IMR-90 (cell line): Measurements from ENCODE around the gene CFAP73.

Source experiments
- BHLHE40 ChIP-seq: fragments of 150-350 bp; IDR thresholded peaks from 2 replicates; pipeline ENCODE4 v1.6.1; 2016; ENCODE audit warnings: mild to moderate bottlenecking, low read depth, low read length
- CHD1 ChIP-seq: IDR thresholded peaks from 2 replicates; pipeline ENCODE4 v1.6.1; 2012; ENCODE audit warnings: low read depth, low read length, improper control_type of control experiment
- FOS ChIP-seq: fragments of 150-350 bp; IDR thresholded peaks from 2 replicates; pipeline ENCODE4 v1.6.1; 2016; ENCODE audit warnings: low read depth, low read length
- MAZ ChIP-seq: IDR thresholded peaks from 2 replicates; pipeline ENCODE4 v1.6.1; 2012; ENCODE audit warnings: low read depth, mild to moderate bottlenecking, low read length, improper control_type of control experiment, moderate library complexity, borderline replicate concordance
- MXI1 ChIP-seq: IDR thresholded peaks from 2 replicates; pipeline ENCODE4 v1.6.1; 2012; ENCODE audit warnings: low read depth, mild to moderate bottlenecking, low read length, moderate library complexity, borderline replicate concordance
- POLR2A ChIP-seq: IDR thresholded peaks from 2 replicates; pipeline ENCODE4 v1.6.1; 2012; ENCODE audit warnings: mild to moderate bottlenecking, low read depth, low read length
- RAD21 ChIP-seq: IDR thresholded peaks from 2 replicates; pipeline ENCODE4 v1.6.1; 2012; ENCODE audit warnings: low read length, improper control_type of control experiment
- RFX5 ChIP-seq: IDR thresholded peaks from 2 replicates; pipeline ENCODE4 v1.8.0; 2012; ENCODE audit warnings: low read depth, mild to moderate bottlenecking, low read length, moderate library complexity
- SMC3 ChIP-seq: fragments of 150-350 bp; IDR thresholded peaks from 2 replicates; pipeline ENCODE4 v1.6.1; 2016; ENCODE audit warnings: low read depth, mild to moderate bottlenecking, antibody characterized with exemption, low read length, moderate library complexity
- USF2 ChIP-seq: fragments of 150-350 bp; IDR thresholded peaks from 2 replicates; pipeline ENCODE4 v1.6.1; 2017; ENCODE audit warnings: mild to moderate bottlenecking, antibody characterized with exemption, low read length, low read depth
- TF ChIP-seq, protein P1 (sequence below): conservative IDR thresholded peaks from 2 replicates; pipeline ENCODE4 v1.5.1; 2012; ENCODE audit warnings: mild to moderate bottlenecking, low read depth, low read length, improper control_type of control experiment
- TF ChIP-seq, protein P2 (sequence below): fragments of 150-350 bp; IDR thresholded peaks from 2 replicates; pipeline ENCODE4 v1.6.1; 2016; ENCODE audit warnings: low read depth, mild to moderate bottlenecking, low read length, moderate library complexity, borderline replicate concordance

- TF ChIP-seq, protein P1, sequence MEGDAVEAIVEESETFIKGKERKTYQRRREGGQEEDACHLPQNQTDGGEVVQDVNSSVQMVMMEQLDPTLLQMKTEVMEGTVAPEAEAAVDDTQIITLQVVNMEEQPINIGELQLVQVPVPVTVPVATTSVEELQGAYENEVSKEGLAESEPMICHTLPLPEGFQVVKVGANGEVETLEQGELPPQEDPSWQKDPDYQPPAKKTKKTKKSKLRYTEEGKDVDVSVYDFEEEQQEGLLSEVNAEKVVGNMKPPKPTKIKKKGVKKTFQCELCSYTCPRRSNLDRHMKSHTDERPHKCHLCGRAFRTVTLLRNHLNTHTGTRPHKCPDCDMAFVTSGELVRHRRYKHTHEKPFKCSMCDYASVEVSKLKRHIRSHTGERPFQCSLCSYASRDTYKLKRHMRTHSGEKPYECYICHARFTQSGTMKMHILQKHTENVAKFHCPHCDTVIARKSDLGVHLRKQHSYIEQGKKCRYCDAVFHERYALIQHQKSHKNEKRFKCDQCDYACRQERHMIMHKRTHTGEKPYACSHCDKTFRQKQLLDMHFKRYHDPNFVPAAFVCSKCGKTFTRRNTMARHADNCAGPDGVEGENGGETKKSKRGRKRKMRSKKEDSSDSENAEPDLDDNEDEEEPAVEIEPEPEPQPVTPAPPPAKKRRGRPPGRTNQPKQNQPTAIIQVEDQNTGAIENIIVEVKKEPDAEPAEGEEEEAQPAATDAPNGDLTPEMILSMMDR = no peak
- TF ChIP-seq RAD21 = no peak
- no peak for TF ChIP-seq MXI1
- no peak for TF ChIP-seq POLR2A
- no peak for TF ChIP-seq CHD1
- TF ChIP-seq BHLHE40 = no peak
- TF ChIP-seq, protein P2, sequence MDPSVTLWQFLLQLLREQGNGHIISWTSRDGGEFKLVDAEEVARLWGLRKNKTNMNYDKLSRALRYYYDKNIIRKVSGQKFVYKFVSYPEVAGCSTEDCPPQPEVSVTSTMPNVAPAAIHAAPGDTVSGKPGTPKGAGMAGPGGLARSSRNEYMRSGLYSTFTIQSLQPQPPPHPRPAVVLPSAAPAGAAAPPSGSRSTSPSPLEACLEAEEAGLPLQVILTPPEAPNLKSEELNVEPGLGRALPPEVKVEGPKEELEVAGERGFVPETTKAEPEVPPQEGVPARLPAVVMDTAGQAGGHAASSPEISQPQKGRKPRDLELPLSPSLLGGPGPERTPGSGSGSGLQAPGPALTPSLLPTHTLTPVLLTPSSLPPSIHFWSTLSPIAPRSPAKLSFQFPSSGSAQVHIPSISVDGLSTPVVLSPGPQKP = no peak
- TF ChIP-seq USF2 = no peak
- TF ChIP-seq MAZ = no peak
- TF ChIP-seq SMC3 = no peak
- no peak for TF ChIP-seq FOS
- TF ChIP-seq RFX5 = no peak
Observed at GRCh38 chr12:113127791-113128199, 21.7 kb upstream of the CFAP73 start.
